ENCODE results near the gene HDAC4. TPM values are rescaled to one million over a fixed set of nuclear protein-coding genes. Genes with fewer than 3 reads are reported as not detected.

Gene HDAC4
- total and polyA plus RNA-seq, 2 of the 8 experiments (the other 6 are each of a cell fraction or from before 2014, with no cell fraction given), result 15.4 to 31.5 TPM

GRCh38 chr2:239307921-239308613 is 92.8 kb downstream of the HDAC4 start:
- Histone ChIP-seq H3K56ac (replicated peaks; ENCODE audit: insufficient read length, low read depth, low read length) (no peak overlapping the region), H3K23me2 (ENCODE audit: low read depth, low read length) (no peaks in the 10 kb centered on the region), H3K4me2 (ENCODE audit: insufficient read depth in 1 of 2, low read depth in 2 of 2, low read length in 2 of 2) (no peak overlapping the region), H2BK15ac (ENCODE audit: low read length) (no peak overlapping the region), H3K23ac (ENCODE audit: insufficient read length) (no peak overlapping the region), H2BK20ac (ENCODE audit: low read length) (no peak overlapping the region), H3K9me3 (ENCODE audit: insufficient read depth in 2 of 2, low read depth in 1 of 2, low read length in 1 of 2) (no peaks in the 10 kb centered on the region), H4K20me1 (replicated peaks in 1 of 2; ENCODE audit: control insufficient read depth in 1 of 2, insufficient read depth in 2 of 2, low read length in 2 of 2) (peaks cover 8 to 13% of the 10 kb centered on the region in 2 experiments), H2BK120ac (replicated peaks; ENCODE audit: low read depth, low read length) (no peak overlapping the region), H3K27me3 (replicated peaks in 1 of 4; ENCODE audit: control insufficient read depth in 3 of 4, extremely low read depth in 1 of 4, insufficient read depth in 3 of 4, low read length in 3 of 4) (no peaks in the 10 kb centered on the region), H3K4ac (replicated peaks; ENCODE audit: insufficient read length, low read depth, low read length) (no peak overlapping the region), H4K5ac (ENCODE audit: insufficient read length, low read depth, low read length) (no peak overlapping the region), H3K27ac (ENCODE audit: low read depth, low read length) (no peak overlapping the region; the same call in 1 of the 2 replicates), H2BK5ac (ENCODE audit: low read depth, low read length) (no peak overlapping the region), H3K79me1 (ENCODE audit: low read depth, low read length) (peaks cover 31% of the 10 kb centered on the region), H3K36me3 (ENCODE audit: control insufficient read depth in 2 of 4, insufficient read depth in 4 of 4, low read length in 3 of 4) (no peaks in the 10 kb centered on the region), H4K91ac (replicated peaks; ENCODE audit: insufficient read length, low read length) (no peak overlapping the region), H3K9ac (replicated peaks in 1 of 4; ENCODE audit: extremely low read depth in 1 of 4, low read depth in 3 of 4, low read length in 3 of 4) (no peak overlapping the region), H4K8ac (ENCODE audit: extremely low read depth, insufficient read depth, low read length) (no peak overlapping the region), H3K4me1 (replicated peaks in 1 of 4; ENCODE audit: control insufficient read depth in 3 of 4, insufficient read depth in 4 of 4, low read length in 3 of 4) (peaks cover 0 to 3% (median 0%) of the 10 kb centered on the region in 4 experiments; a peak in 2 of 7 replicates), H3K79me2 (ENCODE audit: control insufficient read depth in 1 of 2, insufficient read depth in 2 of 2, low read length in 2 of 2) (peaks cover 0 to 92% of the 10 kb centered on the region in 2 experiments; a peak in 3 of 4 replicates), H2AK5ac (ENCODE audit: low read depth, low read length) (no peak overlapping the region), H3K4me3 (ENCODE audit: extremely low read depth in 1 of 4, insufficient read depth in 2 of 4, low read depth in 3 of 4, low read length in 4 of 4) (no peak overlapping the region), H2AFZ (ENCODE audit: low read length) (no peak overlapping the region), H3K14ac (ENCODE audit: insufficient read length) (no peak overlapping the region), H2BK12ac (ENCODE audit: low read depth, low read length) (no peak overlapping the region), H3K18ac (ENCODE audit: extremely low read depth, low read length) (no peak overlapping the region)
- no peak for FAIRE-seq
- 92% methylated on average over 16 of the region's 16 CpGs; no CpG with 5 or more reads in 1 of the 2 experiments for WGBS, 2 experiments (ENCODE audit: extremely low coverage in 1 of 2, insufficient coverage in 1 of 2, insufficient read length in 1 of 2, insufficient replicate concordance in 2 of 2, low coverage in 1 of 2, low lambda C conversion rate in 2 of 2, missing lambda C conversion rate in 1 of 2)
- CTCF ChIA-PET (ENCODE audit: partially characterized antibody), result interaction anchor here (0.8 to 2.1 kb wide), 9 partner anchors 9 to 170 kb away, joined by 3 to 10 read pairs (median 4); no protein-coding TSS in a partner anchor
- POLR2A ChIA-PET (ENCODE audit: partially characterized antibody), result interaction anchor here (1.5 kb wide), 1 partner anchor 13 kb away, joined by 3 read pairs; no protein-coding TSS in a partner anchor
- DNase-seq (ENCODE audit: low read depth in 1 of 2, low spot score in 2 of 2), result no peak
- TF ChIP-seq YY1 (IDR thresholded peaks at IDR 0.05; ENCODE audit: low read depth, low read length), result no peak
- TF ChIP-seq JUND (IDR thresholded peaks at IDR 0.05; ENCODE audit: low read length), result no peak
- TF ChIP-seq SIX5 (IDR thresholded peaks at IDR 0.05; ENCODE audit: low read depth, low read length), result no peak
- TF ChIP-seq TBP (IDR thresholded peaks at IDR 0.05; ENCODE audit: low read depth, low read length), result no peak
- TF ChIP-seq RXRA (IDR thresholded peaks at IDR 0.05; ENCODE audit: insufficient read depth, low read depth, low read length), result no peak
- no peak for TF ChIP-seq KDM1A (IDR thresholded peaks at IDR 0.05; ENCODE audit: borderline replicate concordance, low read length)
- TF ChIP-seq TAF1 (IDR thresholded peaks at IDR 0.05; ENCODE audit: low read depth, low read length), result no peak
- TF ChIP-seq SUZ12 (IDR thresholded peaks at IDR 0.05; ENCODE audit: low read length), result no peak
- TF ChIP-seq, protein P1, sequence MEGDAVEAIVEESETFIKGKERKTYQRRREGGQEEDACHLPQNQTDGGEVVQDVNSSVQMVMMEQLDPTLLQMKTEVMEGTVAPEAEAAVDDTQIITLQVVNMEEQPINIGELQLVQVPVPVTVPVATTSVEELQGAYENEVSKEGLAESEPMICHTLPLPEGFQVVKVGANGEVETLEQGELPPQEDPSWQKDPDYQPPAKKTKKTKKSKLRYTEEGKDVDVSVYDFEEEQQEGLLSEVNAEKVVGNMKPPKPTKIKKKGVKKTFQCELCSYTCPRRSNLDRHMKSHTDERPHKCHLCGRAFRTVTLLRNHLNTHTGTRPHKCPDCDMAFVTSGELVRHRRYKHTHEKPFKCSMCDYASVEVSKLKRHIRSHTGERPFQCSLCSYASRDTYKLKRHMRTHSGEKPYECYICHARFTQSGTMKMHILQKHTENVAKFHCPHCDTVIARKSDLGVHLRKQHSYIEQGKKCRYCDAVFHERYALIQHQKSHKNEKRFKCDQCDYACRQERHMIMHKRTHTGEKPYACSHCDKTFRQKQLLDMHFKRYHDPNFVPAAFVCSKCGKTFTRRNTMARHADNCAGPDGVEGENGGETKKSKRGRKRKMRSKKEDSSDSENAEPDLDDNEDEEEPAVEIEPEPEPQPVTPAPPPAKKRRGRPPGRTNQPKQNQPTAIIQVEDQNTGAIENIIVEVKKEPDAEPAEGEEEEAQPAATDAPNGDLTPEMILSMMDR (IDR thresholded peaks at IDR 0.05; ENCODE audit: control extremely low read depth in 1 of 3, insufficient read depth in 1 of 3, low read depth in 1 of 3, low read length in 3 of 3), result no peak
- TF ChIP-seq SRF (IDR thresholded peaks at IDR 0.05; ENCODE audit: low read depth, low read length), result no peak
- no peak for TF ChIP-seq SP1 (IDR thresholded peaks at IDR 0.05; ENCODE audit: low read depth, low read length)

Measured in H1 (cell line).